Bronchial epithelial cell (primary cell): ENCODE results near the gene GGA3. TPM values are rescaled to one million over a fixed set of nuclear protein-coding genes. Genes with fewer than 3 reads are reported as not detected.
"Not testable (repeated sequence)": the region's sequence is repeated elsewhere in the genome, so short reads cannot be mapped to it uniquely, and the experiment has no call there.

ENCODE experiments used
- DNase-seq: peaks from one replicate; pipeline ENCODE4 v3.0.0-alpha.2; 2010; ENCODE audit warnings: low read depth
- FAIRE-seq: peaks from 2 replicates; lab custom pipeline; 2011; peaks lifted over from hg19 to GRCh38; lab: Jason Lieb, UNC
- H3K27me3 ChIP-seq: 2 replicates; pipeline ENCODE4 v1.5.1; 2011; ENCODE audit warnings: low read length; ENCODE audit not compliant: control insufficient read depth, insufficient read depth
- H3K36me3 ChIP-seq: 2 replicates; pipeline ENCODE4 v1.5.1; 2011; ENCODE audit warnings: low read length; ENCODE audit not compliant: control insufficient read depth, insufficient read depth
- H3K4me3 ChIP-seq: 2 replicates; pipeline ENCODE4 v1.5.1; 2011; ENCODE audit warnings: mild to moderate bottlenecking, low read depth, low read length, control low read depth
- CTCF ChIP-seq: IDR thresholded peaks from 2 replicates; pipeline ENCODE4 v1.5.1; 2011; ENCODE audit warnings: mild to moderate bottlenecking, moderate library complexity, low read length, control low read depth, inconsistent platforms; ENCODE audit not compliant: insufficient read depth, severe bottlenecking
- total RNA-seq: library from RNA; depleted of rRNA; stranded (reverse); fragments of >200 nt; gene quantifications from 2 replicates; pipeline ENCODE4 v1.2.1, GENCODE V29; 2014

The GGA3 gene
- total RNA-seq, 1 donor from 2014 or later = 14.5 TPM

GRCh38 chr17:75208161-75208560, 53.2 kb downstream of the GGA3 start:
- no peak for FAIRE-seq
- H3K36me3 ChIP-seq = peaks cover 11% of the 10 kb centered on the region
- TF ChIP-seq CTCF = no peak

GRCh38 chr17:75207760-75208159, 53.6 kb downstream of the GGA3 start:
- H3K36me3 ChIP-seq = peaks cover 8% of the 10 kb centered on the region
- FAIRE-seq = no peak

More at GRCh38 chr17:75208161-75208560, 53.2 kb downstream of the GGA3 start:
- DNase-seq = no peak
- Histone ChIP-seq H3K4me3 (no peak overlapping the region), H3K27me3 (no peaks in the 10 kb centered on the region)

GRCh38 chr17:75207050-75207407, 54.4 kb downstream of the GGA3 start:
- H3K36me3 ChIP-seq, DNase-seq, FAIRE-seq, H3K27me3 ChIP-seq, H3K4me3 ChIP-seq: not testable (repeated sequence)

More at GRCh38 chr17:75207760-75208159, 53.6 kb downstream of the GGA3 start:
- no peaks in the 10 kb centered on the region for H3K27me3 ChIP-seq
- H3K4me3 ChIP-seq = no peak overlapping the region
- TF ChIP-seq CTCF = no peak
- DNase-seq = no peak

GRCh38 chr17:75205793-75206163, 55.6 kb downstream of the GGA3 start:
- Histone ChIP-seq H3K4me3 (peak overlapping the region; percentile 100), H3K36me3 (peaks cover 3% of the 10 kb centered on the region), H3K27me3 (no peaks in the 10 kb centered on the region)
- DNase-seq (no peak), FAIRE-seq (no peak)
- no peak for TF ChIP-seq CTCF

GRCh38 chr17:75205037-75205792, 56.2 kb downstream of the GGA3 start, which contains the start of gene NUP85:
TSS of gene NUP85 (plus strand) at chr17:75205679. CDS start at chr17:75205762, 83 bp downstream.
- H3K27me3 ChIP-seq = no peaks in the 10 kb centered on the region
- FAIRE-seq (no peak), DNase-seq (peak; percentile 81)
- H3K4me3 ChIP-seq = peak within 1 kb of the TSS; percentile 100
- H3K36me3 ChIP-seq = peaks cover 3% of the 10 kb centered on the region
- TF ChIP-seq CTCF = no peak

GRCh38 chr17:75199886-75200618, 61.4 kb downstream of the GGA3 start:
- Histone ChIP-seq H3K36me3 (no peaks in the 10 kb centered on the region), H3K27me3 (no peaks in the 10 kb centered on the region), H3K4me3 (no peak overlapping the region)
- FAIRE-seq (no peak), DNase-seq (no peak)
- no peak for TF ChIP-seq CTCF
